Upper lobe of left lung (tissue), 4 donors: ENCODE data around the gene TBCD.

ENCODE experiments used
- EP300 ChIP-seq, 4 donors: sonication (generic); formaldehyde crosslinking; IDR thresholded peaks; one replicate each; pipeline ENCODE4 v1.5.1; 2017; ENCODE audit warnings: antibody characterized with exemption in 4 of 4, control low read depth in 2 of 4
- POLR2A ChIP-seq, 4 donors: fragments of 450-650 bp; IDR thresholded peaks; one replicate each; pipeline ENCODE4 v1.5.1; 2016 to 2017; ENCODE audit warnings: antibody characterized with exemption in 4 of 4, mild to moderate bottlenecking in 2 of 4
- POLR2AphosphoS5 ChIP-seq, 2 donors: sonication (generic); formaldehyde crosslinking; IDR thresholded peaks; one replicate each; pipeline ENCODE4 v1.5.1; 2017; ENCODE audit warnings: antibody characterized with exemption in 2 of 2
- TF ChIP-seq, protein P1 (sequence below), 6 experiments: fragments of 450-650 bp in 4 of 6; fragments of 200-600 bp in 2 of 6; sonication (generic) in 2 of 6; IDR thresholded peaks; one replicate each; pipeline ENCODE4 v1.5.1; 2016 to 2019; ENCODE audit warnings: antibody characterized with exemption in 6 of 6

DNA sequence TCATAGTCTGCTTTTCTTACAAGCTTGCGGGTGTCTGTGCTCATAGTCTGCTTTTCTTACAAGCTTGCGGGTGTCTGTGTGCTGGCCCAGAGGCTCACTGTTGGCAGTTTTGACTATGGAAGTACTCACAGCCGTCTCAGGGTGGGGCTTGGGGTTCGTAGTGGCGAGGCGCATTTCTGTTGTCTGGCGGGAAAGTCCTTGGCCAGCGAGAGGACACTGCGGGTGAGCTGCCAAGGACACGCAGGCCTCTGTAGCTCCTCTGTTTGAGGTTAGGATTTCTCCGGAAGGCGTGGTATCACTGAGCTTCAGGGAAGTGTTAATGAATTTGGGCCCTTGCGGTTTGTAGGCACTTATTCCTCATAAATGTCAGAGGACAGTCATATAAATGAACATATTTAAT lies 13.5 kb downstream of the TBCD start:
- TF ChIP-seq, protein P1, sequence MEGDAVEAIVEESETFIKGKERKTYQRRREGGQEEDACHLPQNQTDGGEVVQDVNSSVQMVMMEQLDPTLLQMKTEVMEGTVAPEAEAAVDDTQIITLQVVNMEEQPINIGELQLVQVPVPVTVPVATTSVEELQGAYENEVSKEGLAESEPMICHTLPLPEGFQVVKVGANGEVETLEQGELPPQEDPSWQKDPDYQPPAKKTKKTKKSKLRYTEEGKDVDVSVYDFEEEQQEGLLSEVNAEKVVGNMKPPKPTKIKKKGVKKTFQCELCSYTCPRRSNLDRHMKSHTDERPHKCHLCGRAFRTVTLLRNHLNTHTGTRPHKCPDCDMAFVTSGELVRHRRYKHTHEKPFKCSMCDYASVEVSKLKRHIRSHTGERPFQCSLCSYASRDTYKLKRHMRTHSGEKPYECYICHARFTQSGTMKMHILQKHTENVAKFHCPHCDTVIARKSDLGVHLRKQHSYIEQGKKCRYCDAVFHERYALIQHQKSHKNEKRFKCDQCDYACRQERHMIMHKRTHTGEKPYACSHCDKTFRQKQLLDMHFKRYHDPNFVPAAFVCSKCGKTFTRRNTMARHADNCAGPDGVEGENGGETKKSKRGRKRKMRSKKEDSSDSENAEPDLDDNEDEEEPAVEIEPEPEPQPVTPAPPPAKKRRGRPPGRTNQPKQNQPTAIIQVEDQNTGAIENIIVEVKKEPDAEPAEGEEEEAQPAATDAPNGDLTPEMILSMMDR (IDR thresholded peaks at IDR 0.05): no peak
- no peak for TF ChIP-seq EP300 (IDR thresholded peaks at IDR 0.05)
- TF ChIP-seq POLR2A (IDR thresholded peaks at IDR 0.05): no peak
- no peak for TF ChIP-seq POLR2AphosphoS5 (IDR thresholded peaks at IDR 0.05)
